GM23338 (cell line): ENCODE data around the gene MEIOB. TPM values are rescaled to one million over a fixed set of nuclear protein-coding genes. Genes with fewer than 3 reads are reported as not detected.

Experiments
- ATAC-seq: fragments of 200-7000 bp; cut with Tn5 transposase; 3 replicates; pipeline ENCODE4 v1.9.1; 2020
- DNase-seq: peaks from one replicate; pipeline ENCODE4 v3.0.0-alpha.2; 2015; ENCODE audit warnings: low spot score
- H2AFZ ChIP-seq: fragments of 200-600 bp; sonication (generic); 2 replicates; pipeline ENCODE4 v1.8.0; 2016; ENCODE audit warnings: antibody characterized with exemption, mild to moderate bottlenecking, moderate library complexity
- H3F3A ChIP-seq: fragments of 200-600 bp; sonication (generic); replicated peaks from 2 replicates; pipeline ENCODE4 v1.8.0; 2017; ENCODE audit warnings: antibody characterized with exemption, mixed run types, low read depth
- H3K27ac ChIP-seq: fragments of 200-600 bp; sonication (generic); 2 replicates; pipeline ENCODE4 v1.6.1; 2016; ENCODE audit warnings: low read depth
- H3K27me3 ChIP-seq: fragments of 200-600 bp; sonication (generic); 2 replicates; pipeline ENCODE4 v1.8.0; 2016; ENCODE audit warnings: mild to moderate bottlenecking, mixed run types, moderate library complexity; ENCODE audit not compliant: insufficient read depth
- H3K36me3 ChIP-seq: fragments of 200-600 bp; sonication (generic); 2 replicates; pipeline ENCODE4 v1.8.0; 2016; ENCODE audit warnings: mild to moderate bottlenecking; ENCODE audit not compliant: insufficient read depth
- H3K4me1 ChIP-seq: fragments of 200-600 bp; sonication (generic); 2 replicates; pipeline ENCODE4 v1.8.0; 2016; ENCODE audit warnings: mild to moderate bottlenecking, moderate library complexity; ENCODE audit not compliant: insufficient read depth
- H3K4me2 ChIP-seq: fragments of 200-600 bp; sonication (generic); 2 replicates; pipeline ENCODE4 v1.7.1; 2017; ENCODE audit warnings: mixed run types
- H3K4me3 ChIP-seq: fragments of 200-600 bp; sonication (generic); 2 replicates; pipeline ENCODE4 v1.6.1; 2016; ENCODE audit warnings: mixed run types
- H3K79me2 ChIP-seq: fragments of 200-600 bp; sonication (generic); replicated peaks from 2 replicates; pipeline ENCODE4 v1.8.0; 2017; ENCODE audit warnings: mild to moderate bottlenecking; ENCODE audit not compliant: insufficient read depth
- H3K9me2 ChIP-seq: fragments of 200-600 bp; sonication (generic); 2 replicates; pipeline ENCODE4 v1.8.0; 2017; ENCODE audit not compliant: insufficient read depth
- H4K20me1 ChIP-seq: fragments of 200-600 bp; sonication (generic); replicated peaks from 2 replicates; pipeline ENCODE4 v1.8.0; 2017; ENCODE audit warnings: mild to moderate bottlenecking; ENCODE audit not compliant: insufficient read depth
- H3K27ac Mint-ChIP-seq: 2 replicates; pipeline ENCODE4 v1.8.0; 2020; ENCODE audit warnings: inconsistent platforms, mild to moderate bottlenecking, moderate library complexity, mixed read lengths
- H3K27me3 Mint-ChIP-seq: 3 replicates; pipeline ENCODE4 v1.8.0; 2022; ENCODE audit warnings: low read depth, mild to moderate bottlenecking, moderate library complexity, mixed read lengths, inconsistent platforms; ENCODE audit not compliant: insufficient read depth, poor library complexity
- H3K36me3 Mint-ChIP-seq: 3 replicates; pipeline ENCODE4 v1.8.0; 2021; ENCODE audit warnings: low read depth, mild to moderate bottlenecking, inconsistent platforms, moderate library complexity, mixed read lengths
- H3K4me1 Mint-ChIP-seq: 3 replicates; pipeline ENCODE4 v1.8.0; 2020; ENCODE audit warnings: mild to moderate bottlenecking, inconsistent platforms, mixed read lengths
- H3K4me3 Mint-ChIP-seq: 3 replicates; pipeline ENCODE4 v1.8.0; 2021; ENCODE audit warnings: moderate library complexity, mild to moderate bottlenecking, inconsistent platforms, mixed read lengths
- H3K9me3 Mint-ChIP-seq: 3 replicates; pipeline ENCODE4 v1.8.0; 2020; ENCODE audit warnings: moderate library complexity, mild to moderate bottlenecking, inconsistent platforms, mixed read lengths
- EZH2 ChIP-seq: fragments of 200-600 bp; sonication (generic); IDR thresholded peaks from one replicate; pipeline ENCODE4 v1.8.0; 2017; ENCODE audit warnings: antibody characterized with exemption, mild to moderate bottlenecking, low read depth; ENCODE audit not compliant: unreplicated experiment
- JUNB ChIP-seq: IDR thresholded peaks from one replicate; pipeline ENCODE4 v1.6.1; 2016; ENCODE audit warnings: antibody characterized with exemption; ENCODE audit not compliant: unreplicated experiment
- NANOG ChIP-seq: IDR thresholded peaks from 2 replicates; pipeline ENCODE4 v1.6.1; 2016; ENCODE audit warnings: antibody characterized with exemption, borderline replicate concordance
- POLR2AphosphoS5 ChIP-seq: IDR thresholded peaks from 2 replicates; pipeline ENCODE4 v1.6.1; 2016; ENCODE audit warnings: antibody characterized with exemption, low read depth
- STAT1 ChIP-seq: IDR thresholded peaks from one replicate; pipeline ENCODE4 v1.6.1; 2016; ENCODE audit warnings: antibody characterized with exemption; ENCODE audit not compliant: unreplicated experiment
- ZNF114 ChIP-seq: fragments of 250-450 bp; sonication (Bioruptor Pico); IDR thresholded peaks from 2 replicates; pipeline ENCODE4 v1.5.0; 2020; ENCODE audit warnings: mild to moderate bottlenecking, moderate library complexity
- polyA plus RNA-seq: library from polyadenylated mRNA; unstranded; fragments of >200 nt; fragmentation: Nextera tagmentation; extraction: Ambion mirVana; gene quantifications from 2 replicates; pipeline ENCODE4 v1.2.1, GENCODE V29; 2016
- total RNA-seq: library from RNA; depleted of rRNA; stranded (reverse); fragments of >200 nt; shearing (Covaris generic); gene quantifications from 2 replicates; pipeline ENCODE4 v1.2.3, GENCODE V29; 2014
- TF ChIP-seq, protein P1 (sequence below): IDR thresholded peaks from 2 replicates; pipeline ENCODE4 v1.6.1; 2016; ENCODE audit warnings: antibody characterized with exemption
- TF ChIP-seq, protein P2 (sequence below): IDR thresholded peaks from one replicate; pipeline ENCODE4 v1.6.1; 2018; ENCODE audit warnings: antibody characterized with exemption; ENCODE audit not compliant: unreplicated experiment
- TF ChIP-seq, protein P3 (sequence below), 2 experiments: fragments of 200-600 bp in 1 of 2; sonication (generic) in 1 of 2; conservative IDR thresholded peaks; 2 replicates each; pipeline versions ENCODE4 v1.5.1 to v1.6.1; 2016 to 2017; ENCODE audit warnings: antibody characterized with exemption in 2 of 2, low read depth in 2 of 2, mild to moderate bottlenecking in 2 of 2, moderate library complexity in 1 of 2
- TF ChIP-seq, protein P4 (sequence below): fragments of 250-450 bp; sonication (Bioruptor Pico); IDR thresholded peaks from 2 replicates; pipeline ENCODE4 v1.5.0; 2020; ENCODE audit warnings: mild to moderate bottlenecking, moderate library complexity

Gene MEIOB
- total and polyA plus RNA-seq, 2 experiments from 2014 or later = 7.3 to 8.7 TPM

DNA sequence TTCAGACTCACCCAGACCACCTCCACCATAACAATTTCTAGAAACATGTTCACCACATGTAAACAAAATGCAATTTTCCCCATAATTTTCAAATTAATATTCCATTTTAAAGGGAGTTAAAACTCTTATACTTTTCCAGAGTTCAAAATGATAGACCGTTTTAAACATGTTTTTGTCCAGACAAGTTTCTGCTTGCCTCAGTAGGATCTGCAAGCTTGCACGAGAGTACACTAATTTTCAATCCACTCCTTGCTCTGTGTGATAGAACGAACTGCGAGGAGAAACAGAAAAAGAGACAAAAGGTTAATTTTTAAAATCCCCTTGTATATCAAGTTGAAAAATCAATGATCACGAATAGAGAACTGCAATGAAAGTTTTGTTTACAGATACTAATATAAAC lies 37.9 kb downstream of the MEIOB start:
- TF ChIP-seq ZNF114 (no peak), POLR2AphosphoS5 (no peak), JUNB (no peak), EZH2 (no peak), STAT1 (no peak), NANOG (no peak)
- TF ChIP-seq, protein P1, sequence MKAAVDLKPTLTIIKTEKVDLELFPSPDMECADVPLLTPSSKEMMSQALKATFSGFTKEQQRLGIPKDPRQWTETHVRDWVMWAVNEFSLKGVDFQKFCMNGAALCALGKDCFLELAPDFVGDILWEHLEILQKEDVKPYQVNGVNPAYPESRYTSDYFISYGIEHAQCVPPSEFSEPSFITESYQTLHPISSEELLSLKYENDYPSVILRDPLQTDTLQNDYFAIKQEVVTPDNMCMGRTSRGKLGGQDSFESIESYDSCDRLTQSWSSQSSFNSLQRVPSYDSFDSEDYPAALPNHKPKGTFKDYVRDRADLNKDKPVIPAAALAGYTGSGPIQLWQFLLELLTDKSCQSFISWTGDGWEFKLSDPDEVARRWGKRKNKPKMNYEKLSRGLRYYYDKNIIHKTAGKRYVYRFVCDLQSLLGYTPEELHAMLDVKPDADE = no peak
- TF ChIP-seq, protein P2, sequence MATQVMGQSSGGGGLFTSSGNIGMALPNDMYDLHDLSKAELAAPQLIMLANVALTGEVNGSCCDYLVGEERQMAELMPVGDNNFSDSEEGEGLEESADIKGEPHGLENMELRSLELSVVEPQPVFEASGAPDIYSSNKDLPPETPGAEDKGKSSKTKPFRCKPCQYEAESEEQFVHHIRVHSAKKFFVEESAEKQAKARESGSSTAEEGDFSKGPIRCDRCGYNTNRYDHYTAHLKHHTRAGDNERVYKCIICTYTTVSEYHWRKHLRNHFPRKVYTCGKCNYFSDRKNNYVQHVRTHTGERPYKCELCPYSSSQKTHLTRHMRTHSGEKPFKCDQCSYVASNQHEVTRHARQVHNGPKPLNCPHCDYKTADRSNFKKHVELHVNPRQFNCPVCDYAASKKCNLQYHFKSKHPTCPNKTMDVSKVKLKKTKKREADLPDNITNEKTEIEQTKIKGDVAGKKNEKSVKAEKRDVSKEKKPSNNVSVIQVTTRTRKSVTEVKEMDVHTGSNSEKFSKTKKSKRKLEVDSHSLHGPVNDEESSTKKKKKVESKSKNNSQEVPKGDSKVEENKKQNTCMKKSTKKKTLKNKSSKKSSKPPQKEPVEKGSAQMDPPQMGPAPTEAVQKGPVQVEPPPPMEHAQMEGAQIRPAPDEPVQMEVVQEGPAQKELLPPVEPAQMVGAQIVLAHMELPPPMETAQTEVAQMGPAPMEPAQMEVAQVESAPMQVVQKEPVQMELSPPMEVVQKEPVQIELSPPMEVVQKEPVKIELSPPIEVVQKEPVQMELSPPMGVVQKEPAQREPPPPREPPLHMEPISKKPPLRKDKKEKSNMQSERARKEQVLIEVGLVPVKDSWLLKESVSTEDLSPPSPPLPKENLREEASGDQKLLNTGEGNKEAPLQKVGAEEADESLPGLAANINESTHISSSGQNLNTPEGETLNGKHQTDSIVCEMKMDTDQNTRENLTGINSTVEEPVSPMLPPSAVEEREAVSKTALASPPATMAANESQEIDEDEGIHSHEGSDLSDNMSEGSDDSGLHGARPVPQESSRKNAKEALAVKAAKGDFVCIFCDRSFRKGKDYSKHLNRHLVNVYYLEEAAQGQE = no peak
- TF ChIP-seq, protein P3, sequence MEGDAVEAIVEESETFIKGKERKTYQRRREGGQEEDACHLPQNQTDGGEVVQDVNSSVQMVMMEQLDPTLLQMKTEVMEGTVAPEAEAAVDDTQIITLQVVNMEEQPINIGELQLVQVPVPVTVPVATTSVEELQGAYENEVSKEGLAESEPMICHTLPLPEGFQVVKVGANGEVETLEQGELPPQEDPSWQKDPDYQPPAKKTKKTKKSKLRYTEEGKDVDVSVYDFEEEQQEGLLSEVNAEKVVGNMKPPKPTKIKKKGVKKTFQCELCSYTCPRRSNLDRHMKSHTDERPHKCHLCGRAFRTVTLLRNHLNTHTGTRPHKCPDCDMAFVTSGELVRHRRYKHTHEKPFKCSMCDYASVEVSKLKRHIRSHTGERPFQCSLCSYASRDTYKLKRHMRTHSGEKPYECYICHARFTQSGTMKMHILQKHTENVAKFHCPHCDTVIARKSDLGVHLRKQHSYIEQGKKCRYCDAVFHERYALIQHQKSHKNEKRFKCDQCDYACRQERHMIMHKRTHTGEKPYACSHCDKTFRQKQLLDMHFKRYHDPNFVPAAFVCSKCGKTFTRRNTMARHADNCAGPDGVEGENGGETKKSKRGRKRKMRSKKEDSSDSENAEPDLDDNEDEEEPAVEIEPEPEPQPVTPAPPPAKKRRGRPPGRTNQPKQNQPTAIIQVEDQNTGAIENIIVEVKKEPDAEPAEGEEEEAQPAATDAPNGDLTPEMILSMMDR (conservative IDR thresholded peaks at IDR 0.05; ENCODE audit: low read depth in 2 of 2) = no peak
- TF ChIP-seq, protein P4, sequence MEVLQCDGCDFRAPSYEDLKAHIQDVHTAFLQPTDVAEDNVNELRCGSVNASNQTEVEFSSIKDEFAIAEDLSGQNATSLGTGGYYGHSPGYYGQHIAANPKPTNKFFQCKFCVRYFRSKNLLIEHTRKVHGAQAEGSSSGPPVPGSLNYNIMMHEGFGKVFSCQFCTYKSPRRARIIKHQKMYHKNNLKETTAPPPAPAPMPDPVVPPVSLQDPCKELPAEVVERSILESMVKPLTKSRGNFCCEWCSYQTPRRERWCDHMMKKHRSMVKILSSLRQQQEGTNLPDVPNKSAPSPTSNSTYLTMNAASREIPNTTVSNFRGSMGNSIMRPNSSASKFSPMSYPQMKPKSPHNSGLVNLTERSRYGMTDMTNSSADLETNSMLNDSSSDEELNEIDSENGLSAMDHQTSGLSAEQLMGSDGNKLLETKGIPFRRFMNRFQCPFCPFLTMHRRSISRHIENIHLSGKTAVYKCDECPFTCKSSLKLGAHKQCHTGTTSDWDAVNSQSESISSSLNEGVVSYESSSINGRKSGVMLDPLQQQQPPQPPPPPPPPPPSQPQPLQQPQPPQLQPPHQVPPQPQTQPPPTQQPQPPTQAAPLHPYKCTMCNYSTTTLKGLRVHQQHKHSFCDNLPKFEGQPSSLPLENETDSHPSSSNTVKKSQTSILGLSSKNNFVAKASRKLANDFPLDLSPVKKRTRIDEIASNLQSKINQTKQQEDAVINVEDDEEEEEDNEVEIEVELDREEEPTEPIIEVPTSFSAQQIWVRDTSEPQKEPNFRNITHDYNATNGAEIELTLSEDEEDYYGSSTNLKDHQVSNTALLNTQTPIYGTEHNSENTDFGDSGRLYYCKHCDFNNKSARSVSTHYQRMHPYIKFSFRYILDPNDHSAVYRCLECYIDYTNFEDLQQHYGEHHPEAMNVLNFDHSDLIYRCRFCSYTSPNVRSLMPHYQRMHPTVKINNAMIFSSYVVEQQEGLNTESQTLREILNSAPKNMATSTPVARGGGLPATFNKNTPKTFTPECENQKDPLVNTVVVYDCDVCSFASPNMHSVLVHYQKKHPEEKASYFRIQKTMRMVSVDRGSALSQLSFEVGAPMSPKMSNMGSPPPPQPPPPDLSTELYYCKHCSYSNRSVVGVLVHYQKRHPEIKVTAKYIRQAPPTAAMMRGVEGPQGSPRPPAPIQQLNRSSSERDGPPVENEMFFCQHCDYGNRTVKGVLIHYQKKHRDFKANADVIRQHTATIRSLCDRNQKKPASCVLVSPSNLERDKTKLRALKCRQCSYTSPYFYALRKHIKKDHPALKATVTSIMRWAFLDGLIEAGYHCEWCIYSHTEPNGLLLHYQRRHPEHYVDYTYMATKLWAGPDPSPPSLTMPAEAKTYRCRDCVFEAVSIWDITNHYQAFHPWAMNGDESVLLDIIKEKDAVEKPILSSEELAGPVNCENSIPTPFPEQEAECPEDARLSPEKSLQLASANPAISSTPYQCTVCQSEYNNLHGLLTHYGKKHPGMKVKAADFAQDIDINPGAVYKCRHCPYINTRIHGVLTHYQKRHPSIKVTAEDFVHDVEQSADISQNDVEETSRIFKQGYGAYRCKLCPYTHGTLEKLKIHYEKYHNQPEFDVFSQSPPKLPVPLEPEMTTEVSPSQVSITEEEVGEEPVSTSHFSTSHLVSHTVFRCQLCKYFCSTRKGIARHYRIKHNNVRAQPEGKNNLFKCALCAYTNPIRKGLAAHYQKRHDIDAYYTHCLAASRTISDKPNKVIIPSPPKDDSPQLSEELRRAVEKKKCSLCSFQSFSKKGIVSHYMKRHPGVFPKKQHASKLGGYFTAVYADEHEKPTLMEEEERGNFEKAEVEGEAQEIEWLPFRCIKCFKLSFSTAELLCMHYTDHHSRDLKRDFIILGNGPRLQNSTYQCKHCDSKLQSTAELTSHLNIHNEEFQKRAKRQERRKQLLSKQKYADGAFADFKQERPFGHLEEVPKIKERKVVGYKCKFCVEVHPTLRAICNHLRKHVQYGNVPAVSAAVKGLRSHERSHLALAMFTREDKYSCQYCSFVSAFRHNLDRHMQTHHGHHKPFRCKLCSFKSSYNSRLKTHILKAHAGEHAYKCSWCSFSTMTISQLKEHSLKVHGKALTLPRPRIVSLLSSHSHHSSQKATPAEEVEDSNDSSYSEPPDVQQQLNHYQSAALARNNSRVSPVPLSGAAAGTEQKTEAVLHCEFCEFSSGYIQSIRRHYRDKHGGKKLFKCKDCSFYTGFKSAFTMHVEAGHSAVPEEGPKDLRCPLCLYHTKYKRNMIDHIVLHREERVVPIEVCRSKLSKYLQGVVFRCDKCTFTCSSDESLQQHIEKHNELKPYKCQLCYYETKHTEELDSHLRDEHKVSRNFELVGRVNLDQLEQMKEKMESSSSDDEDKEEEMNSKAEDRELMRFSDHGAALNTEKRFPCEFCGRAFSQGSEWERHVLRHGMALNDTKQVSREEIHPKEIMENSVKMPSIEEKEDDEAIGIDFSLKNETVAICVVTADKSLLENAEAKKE (CRISPR knock-in tag) = no peak
- no peak overlapping the region for H3K4me2 ChIP-seq
- no peaks in the 10 kb centered on the region for H3K36me3 ChIP-seq
- H3F3A ChIP-seq = no peaks in the 10 kb centered on the region
- no peak overlapping the region for H3K27ac ChIP-seq
- 0 out of 2 replicates have a peak, but pooled peaks cover 2% of the 10 kb centered on the region for H3K4me1 ChIP-seq
- H3K27me3 ChIP-seq = no peaks in the 10 kb centered on the region
- H3K27ac Mint-ChIP-seq = no peak overlapping the region
- peaks cover under 1% of the 10 kb centered on the region; the same call in 1 of the 2 replicates for H3K79me2 ChIP-seq
- no peak for ATAC-seq
- H2AFZ ChIP-seq = no peak overlapping the region
- no peaks in the 10 kb centered on the region for H3K9me2 ChIP-seq
- no peaks in the 10 kb centered on the region; the same call in 1 of the 2 replicates for H4K20me1 ChIP-seq
- peaks cover 2% of the 10 kb centered on the region; the same call in 2 of the 3 replicates for H3K4me1 Mint-ChIP-seq
- DNase-seq = no peak
- no peak overlapping the region for H3K4me3 Mint-ChIP-seq
- H3K27me3 Mint-ChIP-seq = peaks cover 8% of the 10 kb centered on the region
- no peaks in the 10 kb centered on the region for H3K36me3 Mint-ChIP-seq
- H3K9me3 Mint-ChIP-seq = no peaks in the 10 kb centered on the region; the same call in 2 of the 3 replicates
- no peak overlapping the region for H3K4me3 ChIP-seq
